Measurements from ENCODE around the gene DRAM1.
A peak's percentile ranks its signal among the peaks of the same experiment; 100 is the strongest.

DRAM1 gene

DNA sequence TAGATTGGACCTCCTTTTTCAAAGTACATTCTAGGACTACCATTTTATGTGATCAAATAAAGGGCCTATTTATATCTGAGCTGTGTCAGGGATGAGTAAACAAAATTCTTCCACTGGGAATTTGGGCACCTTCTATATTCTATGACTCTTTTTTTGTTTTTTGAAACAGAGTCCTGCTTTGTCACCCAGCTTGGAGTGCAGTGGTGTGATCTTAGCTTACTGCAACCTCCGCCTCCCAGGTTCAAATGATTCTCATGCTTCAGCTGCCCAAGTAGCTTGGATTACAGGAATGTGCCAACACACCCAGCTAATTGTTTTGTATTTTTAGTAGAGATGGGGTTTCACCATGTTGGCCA, 64.8 kb downstream of the DRAM1 start:
- Histone ChIP-seq H3K36me3 (replicated peaks; ENCODE audit: low read depth, low read length) (peaks cover 59% of the 10 kb centered on the region), H3K4me1 (ENCODE audit: low read length) (peaks cover 51% of the 10 kb centered on the region), H3K9ac (ENCODE audit: low read length) (peak overlapping the region; percentile 12; the same call in 1 of the 2 replicates), H3K4me2 (ENCODE audit: low read length) (peak overlapping the region; percentile 46), H3K79me2 (ENCODE audit: low read length) (peaks cover 62% of the 10 kb centered on the region), H3K27me3 (ENCODE audit: low read depth, low read length) (no peaks in the 10 kb centered on the region), H4K20me1 (ENCODE audit: insufficient read depth, low read length) (peaks cover 8% of the 10 kb centered on the region; the same call in 1 of the 2 replicates), H2AFZ (ENCODE audit: low read depth, low read length) (no peak overlapping the region), H3K27ac (ENCODE audit: low read length) (peak overlapping the region; percentile 93), H3K4me3 (ENCODE audit: low read length) (no peak overlapping the region), H3K9me3 (ENCODE audit: insufficient read depth, low read length) (no peaks in the 10 kb centered on the region)
- TF ChIP-seq, protein P1, sequence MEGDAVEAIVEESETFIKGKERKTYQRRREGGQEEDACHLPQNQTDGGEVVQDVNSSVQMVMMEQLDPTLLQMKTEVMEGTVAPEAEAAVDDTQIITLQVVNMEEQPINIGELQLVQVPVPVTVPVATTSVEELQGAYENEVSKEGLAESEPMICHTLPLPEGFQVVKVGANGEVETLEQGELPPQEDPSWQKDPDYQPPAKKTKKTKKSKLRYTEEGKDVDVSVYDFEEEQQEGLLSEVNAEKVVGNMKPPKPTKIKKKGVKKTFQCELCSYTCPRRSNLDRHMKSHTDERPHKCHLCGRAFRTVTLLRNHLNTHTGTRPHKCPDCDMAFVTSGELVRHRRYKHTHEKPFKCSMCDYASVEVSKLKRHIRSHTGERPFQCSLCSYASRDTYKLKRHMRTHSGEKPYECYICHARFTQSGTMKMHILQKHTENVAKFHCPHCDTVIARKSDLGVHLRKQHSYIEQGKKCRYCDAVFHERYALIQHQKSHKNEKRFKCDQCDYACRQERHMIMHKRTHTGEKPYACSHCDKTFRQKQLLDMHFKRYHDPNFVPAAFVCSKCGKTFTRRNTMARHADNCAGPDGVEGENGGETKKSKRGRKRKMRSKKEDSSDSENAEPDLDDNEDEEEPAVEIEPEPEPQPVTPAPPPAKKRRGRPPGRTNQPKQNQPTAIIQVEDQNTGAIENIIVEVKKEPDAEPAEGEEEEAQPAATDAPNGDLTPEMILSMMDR (IDR thresholded peaks at IDR 0.05; ENCODE audit: low read depth, low read length), result no peak
- TF ChIP-seq EZH2phosphoT487 (IDR thresholded peaks at IDR 0.05; ENCODE audit: low read depth), result no peak

DNA sequence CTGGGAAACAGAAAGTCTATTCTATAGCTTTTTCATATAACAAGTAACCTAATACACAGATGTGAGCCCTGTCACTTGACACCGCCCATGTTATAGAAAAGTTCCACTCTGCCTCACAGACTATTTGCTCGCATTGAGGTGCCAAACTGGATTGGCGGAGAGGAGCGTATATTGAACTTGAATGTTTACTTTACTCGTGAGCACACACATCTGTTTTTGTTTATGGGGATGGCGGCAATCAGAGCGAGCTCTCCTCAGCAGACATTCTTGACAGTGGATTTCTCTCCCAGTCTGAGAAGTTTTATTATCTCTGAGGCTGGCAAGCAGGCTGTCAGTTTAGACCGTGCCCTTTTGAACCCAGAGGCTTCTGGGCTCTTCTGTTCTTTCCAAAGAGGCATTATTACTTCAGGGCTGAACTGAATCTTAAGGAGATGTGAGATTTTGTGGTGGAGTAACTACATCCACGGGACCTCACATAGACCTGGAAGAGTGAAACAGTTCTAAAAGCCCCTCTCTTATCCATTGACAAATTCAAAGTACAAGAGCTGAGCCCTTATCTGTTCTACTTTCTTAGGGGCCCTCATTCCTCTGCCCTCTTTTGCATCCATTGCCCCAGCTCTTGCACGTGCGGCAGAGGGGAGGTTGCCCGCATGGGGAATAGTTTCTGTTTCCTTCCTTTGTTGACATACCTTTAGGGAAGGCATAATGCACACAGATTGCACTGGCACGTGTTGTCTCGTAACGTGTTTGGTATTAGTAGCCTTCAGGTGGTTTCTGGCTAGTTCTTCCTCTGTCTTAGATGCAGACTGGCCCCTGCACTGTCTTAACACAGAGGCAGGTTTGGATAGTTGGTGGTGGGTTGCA, 68.2 kb downstream of the DRAM1 start:
- no peak overlapping the region for H3K27ac ChIP-seq (ENCODE audit: low read length)
- H3K27me3 ChIP-seq (ENCODE audit: low read depth, low read length), result no peaks in the 10 kb centered on the region
- no peaks in the 10 kb centered on the region for H3K9me3 ChIP-seq (ENCODE audit: insufficient read depth, low read length)
- TF ChIP-seq EZH2phosphoT487 (IDR thresholded peaks at IDR 0.05; ENCODE audit: low read depth), result no peak
- TF ChIP-seq, protein P1 (IDR thresholded peaks at IDR 0.05; ENCODE audit: low read depth, low read length), result no peak
- H3K4me2 ChIP-seq (ENCODE audit: low read length), result no peak overlapping the region
- H3K4me1 ChIP-seq (ENCODE audit: low read length), result peaks cover 27% of the 10 kb centered on the region
- H2AFZ ChIP-seq (ENCODE audit: low read depth, low read length), result no peak overlapping the region
- H3K9ac ChIP-seq (ENCODE audit: low read length), result no peak overlapping the region
- H4K20me1 ChIP-seq (ENCODE audit: insufficient read depth, low read length), result peaks cover 8% of the 10 kb centered on the region; the same call in 1 of the 2 replicates
- H3K4me3 ChIP-seq (ENCODE audit: low read length), result no peak overlapping the region
- H3K79me2 ChIP-seq (ENCODE audit: low read length), result peaks cover 42% of the 10 kb centered on the region
- peaks cover 72% of the 10 kb centered on the region for H3K36me3 ChIP-seq (replicated peaks; ENCODE audit: low read depth, low read length)

DNA sequence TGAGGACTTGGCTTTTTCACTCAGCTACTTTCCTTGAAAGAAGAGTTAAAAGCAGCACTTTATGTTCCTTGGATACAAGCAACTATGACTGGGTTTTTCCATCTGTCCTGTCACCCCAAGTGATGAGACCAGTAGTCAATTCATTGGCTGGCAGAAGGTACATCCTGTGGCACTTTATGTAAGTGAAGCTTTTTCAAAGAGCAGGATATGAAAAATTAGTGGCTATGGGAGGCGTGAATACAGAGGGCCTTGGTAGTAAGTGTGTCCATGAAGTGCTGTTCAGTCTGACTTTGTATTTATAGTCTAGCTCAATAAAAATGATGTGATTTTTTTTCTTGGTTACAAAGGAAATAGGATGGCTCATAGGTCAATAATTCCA, 68.8 kb downstream of the DRAM1 start:
- Histone ChIP-seq H3K79me2 (ENCODE audit: low read length) (peaks cover 39% of the 10 kb centered on the region), H3K9me3 (ENCODE audit: insufficient read depth, low read length) (no peaks in the 10 kb centered on the region), H3K27ac (ENCODE audit: low read length) (no peak overlapping the region), H2AFZ (ENCODE audit: low read depth, low read length) (no peak overlapping the region), H3K4me2 (ENCODE audit: low read length) (no peak overlapping the region), H3K9ac (ENCODE audit: low read length) (no peak overlapping the region), H4K20me1 (ENCODE audit: insufficient read depth, low read length) (peaks cover 8% of the 10 kb centered on the region; the same call in 1 of the 2 replicates), H3K36me3 (replicated peaks; ENCODE audit: low read depth, low read length) (peaks cover 72% of the 10 kb centered on the region), H3K27me3 (ENCODE audit: low read depth, low read length) (no peaks in the 10 kb centered on the region), H3K4me3 (ENCODE audit: low read length) (no peak overlapping the region), H3K4me1 (ENCODE audit: low read length) (peaks cover 27% of the 10 kb centered on the region)
- TF ChIP-seq, protein P1 (IDR thresholded peaks at IDR 0.05; ENCODE audit: low read depth, low read length), result no peak
- no peak for TF ChIP-seq EZH2phosphoT487 (IDR thresholded peaks at IDR 0.05; ENCODE audit: low read depth)

DNA sequence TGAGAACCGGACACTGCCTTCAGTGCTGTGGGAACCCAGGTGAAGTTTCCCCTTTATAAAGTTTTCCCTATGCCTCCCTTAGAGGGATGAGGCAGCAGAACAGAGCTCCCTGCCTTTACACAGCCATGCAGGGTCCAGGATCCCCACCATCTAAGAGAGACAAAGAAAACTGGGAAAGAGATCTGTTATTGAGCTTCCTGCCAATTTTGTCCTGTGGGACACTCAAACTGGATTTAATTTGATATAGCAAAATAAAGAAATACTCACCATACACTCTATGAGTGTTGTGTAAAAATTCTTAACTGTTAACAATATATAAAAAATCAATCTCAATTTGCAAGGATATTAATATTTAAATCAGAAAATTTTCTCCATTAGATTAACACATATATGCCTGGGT, 69.9 kb downstream of the DRAM1 start:
- Histone ChIP-seq H3K4me1 (ENCODE audit: low read length) (peaks cover 22% of the 10 kb centered on the region), H3K9ac (ENCODE audit: low read length) (no peak overlapping the region), H3K9me3 (ENCODE audit: insufficient read depth, low read length) (no peaks in the 10 kb centered on the region), H3K4me2 (ENCODE audit: low read length) (no peak overlapping the region), H3K36me3 (replicated peaks; ENCODE audit: low read depth, low read length) (peaks cover 76% of the 10 kb centered on the region), H3K27ac (ENCODE audit: low read length) (no peak overlapping the region), H3K27me3 (ENCODE audit: low read depth, low read length) (no peaks in the 10 kb centered on the region), H4K20me1 (ENCODE audit: insufficient read depth, low read length) (0 out of 2 replicates have a peak, but pooled peaks cover 4% of the 10 kb centered on the region), H2AFZ (ENCODE audit: low read depth, low read length) (no peak overlapping the region), H3K79me2 (ENCODE audit: low read length) (peaks cover 37% of the 10 kb centered on the region), H3K4me3 (ENCODE audit: low read length) (no peak overlapping the region)
- no peak for TF ChIP-seq EZH2phosphoT487 (IDR thresholded peaks at IDR 0.05; ENCODE audit: low read depth)
- TF ChIP-seq, protein P1 (IDR thresholded peaks at IDR 0.05; ENCODE audit: low read depth, low read length), result no peak
